ENCODE data around the gene HLA-DMB. TPM values are rescaled to one million over a fixed set of nuclear protein-coding genes. Genes with fewer than 3 reads are reported as not detected.

Gene HLA-DMB
- total and polyA plus RNA-seq, 3 experiments from 2014 or later = 4.3 to 25.6 (median 5.3) TPM

DNA sequence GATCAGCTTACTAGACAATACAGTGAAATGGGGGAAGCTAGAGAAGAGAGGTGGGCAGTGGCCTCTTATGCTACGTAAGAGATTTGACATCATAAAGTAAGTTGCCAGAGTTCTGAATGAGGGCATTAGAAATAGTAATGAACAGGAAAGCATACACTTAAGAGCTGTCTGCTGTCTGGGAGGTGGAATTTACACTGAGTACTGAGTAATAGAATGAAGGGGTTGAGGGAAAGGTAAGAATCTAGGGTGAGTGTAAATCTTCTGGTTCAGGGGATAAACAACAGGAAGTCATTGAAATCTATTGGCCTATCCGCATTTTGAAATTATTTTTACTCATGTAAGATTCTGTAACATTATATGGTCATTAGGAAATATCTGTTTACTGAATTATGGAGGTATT, 35.8 kb downstream of the HLA-DMB start:
- no peak overlapping the region for H3K4me3 ChIP-seq (ENCODE audit: low read length)
- H3K4me1 ChIP-seq (ENCODE audit: insufficient read depth, low read length) = no peaks in the 10 kb centered on the region
- no peaks in the 10 kb centered on the region for H3K9me3 Mint-ChIP-seq

DNA sequence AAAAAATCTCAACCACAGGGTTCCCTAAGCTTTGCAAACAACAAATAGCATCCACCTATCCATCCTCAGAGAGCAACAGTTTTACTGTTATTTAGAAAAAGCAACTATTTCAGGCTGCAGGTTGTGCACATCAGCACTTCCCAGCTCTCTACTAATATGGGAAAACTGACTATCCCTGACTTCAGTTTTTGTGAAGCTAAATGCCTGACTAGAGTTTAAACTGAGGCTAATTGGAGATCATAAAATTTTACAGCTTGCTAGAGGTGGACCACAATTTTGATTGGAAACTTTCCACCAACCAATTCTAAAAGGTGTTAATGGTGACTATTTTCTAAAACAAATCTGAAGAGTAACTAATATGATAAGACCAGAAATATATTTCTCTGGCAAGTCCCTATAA, 36.9 kb downstream of the HLA-DMB start:
- no peak overlapping the region for H3K4me3 Mint-ChIP-seq
- H3K36me3 ChIP-seq (ENCODE audit: insufficient read depth, low read length) = no peaks in the 10 kb centered on the region
- ChIA-PET POLR2A (interaction anchor here (0.9 kb wide), 1 partner anchor 68 kb away, joined by 3 read pairs; no protein-coding TSS in a partner anchor), CTCF (interaction anchor here (1.0 to 2.8 kb wide), 7 partner anchors 8 to 81 kb away, joined by 3 to 20 read pairs (median 3); partner anchors contain the start of genes HLA-DMB and TAP2)
- H3K4me1 ChIP-seq (ENCODE audit: insufficient read depth, low read length) = no peaks in the 10 kb centered on the region
- H3K27ac Mint-ChIP-seq = no peak overlapping the region
- no peaks in the 10 kb centered on the region for H3K9me3 ChIP-seq (ENCODE audit: low read length)
- peaks cover 0 to 7% (median 2%) of the 10 kb centered on the region in 3 donors for H3K36me3 Mint-ChIP-seq
- H3K4me3 ChIP-seq (ENCODE audit: low read length) = no peak overlapping the region
- H3K9me3 Mint-ChIP-seq = no peaks in the 10 kb centered on the region
- H3K27me3 Mint-ChIP-seq = no peaks in the 10 kb centered on the region
- no peak overlapping the region for H3K27ac ChIP-seq (ENCODE audit: low read depth, low read length)
- no peaks in the 10 kb centered on the region for H3K4me1 Mint-ChIP-seq
- no peak for DNase-seq
- no peaks in the 10 kb centered on the region for H3K27me3 ChIP-seq (ENCODE audit: insufficient read depth, low read length, poor library complexity, severe bottlenecking)

More for the DNA sequence above, 35.8 kb downstream of the HLA-DMB start:
- H3K27me3 Mint-ChIP-seq = no peaks in the 10 kb centered on the region
- Histone ChIP-seq H3K9me3 (ENCODE audit: low read length) (no peaks in the 10 kb centered on the region), H3K27ac (ENCODE audit: low read depth, low read length) (no peak overlapping the region), H3K27me3 (ENCODE audit: insufficient read depth, low read length, poor library complexity, severe bottlenecking) (no peaks in the 10 kb centered on the region), H3K36me3 (ENCODE audit: insufficient read depth, low read length) (no peaks in the 10 kb centered on the region)
- H3K27ac Mint-ChIP-seq = peak overlapping the region in 1 of 8 donors; percentile 6
- ChIA-PET CTCF (interaction anchor here (1.0 to 2.8 kb wide), 8 partner anchors 9 to 80 kb away, joined by 3 to 20 read pairs (median 3); partner anchors contain the start of genes HLA-DMB and TAP2), POLR2A (interaction anchor here (0.7 to 0.9 kb wide), 2 partner anchors 13 to 67 kb away, joined by 3 read pairs; no protein-coding TSS in a partner anchor)
- H3K4me1 Mint-ChIP-seq = no peaks in the 10 kb centered on the region
- no peak for DNase-seq
- peaks cover 0 to 7% (median 2%) of the 10 kb centered on the region in 3 donors for H3K36me3 Mint-ChIP-seq
- no peak overlapping the region for H3K4me3 Mint-ChIP-seq

DNA sequence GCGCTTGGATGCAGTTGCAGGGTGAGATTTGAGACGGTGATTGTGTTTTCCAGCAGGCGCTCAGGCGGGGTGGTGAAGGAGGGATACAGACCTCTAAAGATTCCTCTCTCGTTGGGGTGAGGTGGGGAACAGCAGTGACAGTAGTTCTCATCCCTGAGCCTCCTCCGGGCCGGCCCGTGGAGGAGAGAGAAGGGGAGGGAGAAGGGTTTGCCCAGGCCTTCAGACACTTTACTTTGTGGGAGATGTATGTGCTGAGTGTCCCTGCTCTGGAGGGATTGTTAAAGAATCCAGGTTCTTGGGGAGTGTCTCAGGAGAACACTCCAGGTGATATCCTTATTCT, 45.9 kb downstream of the HLA-DMB start:
- H3K4me1 ChIP-seq (ENCODE audit: insufficient read depth, low read length) = peaks cover 29% of the 10 kb centered on the region
- peak overlapping the region; percentile 94 for H3K4me3 ChIP-seq (ENCODE audit: low read length)
- Mint-ChIP-seq H3K9me3 (no peaks in the 10 kb centered on the region), H3K27ac (peak overlapping the region; percentile 85 to 98 (median 96)), H3K4me3 (peak overlapping the region; percentile 97 to 100 (median 99)), H3K36me3 (peaks cover 0 to 9% (median 0%) of the 10 kb centered on the region in 3 donors), H3K4me1 (peaks cover 29 to 46% (median 35%) of the 10 kb centered on the region in 3 donors), H3K27me3 (peaks cover 0 to 1% of the 10 kb centered on the region in 2 donors)
- H3K9me3 ChIP-seq (ENCODE audit: low read length) = no peaks in the 10 kb centered on the region
- no peaks in the 10 kb centered on the region for H3K36me3 ChIP-seq (ENCODE audit: insufficient read depth, low read length)
- ChIA-PET POLR2A (interaction anchor here (0.6 to 2.7 kb wide), 6 partner anchors 49 to 90 kb away, joined by 3 to 55 read pairs (median 5); partner anchors contain the start of gene BRD2), CTCF (interaction anchor here (0.9 to 4.9 kb wide), 11 partner anchors 11 to 90 kb away, joined by 3 to 26 read pairs (median 6); partner anchors contain the start of genes HLA-DMA, TAP1 and TAP2)
- DNase-seq = no peak
- peak overlapping the region; percentile 73 for H3K27ac ChIP-seq (ENCODE audit: low read depth, low read length)
- no peaks in the 10 kb centered on the region for H3K27me3 ChIP-seq (ENCODE audit: insufficient read depth, low read length, poor library complexity, severe bottlenecking)

DNA sequence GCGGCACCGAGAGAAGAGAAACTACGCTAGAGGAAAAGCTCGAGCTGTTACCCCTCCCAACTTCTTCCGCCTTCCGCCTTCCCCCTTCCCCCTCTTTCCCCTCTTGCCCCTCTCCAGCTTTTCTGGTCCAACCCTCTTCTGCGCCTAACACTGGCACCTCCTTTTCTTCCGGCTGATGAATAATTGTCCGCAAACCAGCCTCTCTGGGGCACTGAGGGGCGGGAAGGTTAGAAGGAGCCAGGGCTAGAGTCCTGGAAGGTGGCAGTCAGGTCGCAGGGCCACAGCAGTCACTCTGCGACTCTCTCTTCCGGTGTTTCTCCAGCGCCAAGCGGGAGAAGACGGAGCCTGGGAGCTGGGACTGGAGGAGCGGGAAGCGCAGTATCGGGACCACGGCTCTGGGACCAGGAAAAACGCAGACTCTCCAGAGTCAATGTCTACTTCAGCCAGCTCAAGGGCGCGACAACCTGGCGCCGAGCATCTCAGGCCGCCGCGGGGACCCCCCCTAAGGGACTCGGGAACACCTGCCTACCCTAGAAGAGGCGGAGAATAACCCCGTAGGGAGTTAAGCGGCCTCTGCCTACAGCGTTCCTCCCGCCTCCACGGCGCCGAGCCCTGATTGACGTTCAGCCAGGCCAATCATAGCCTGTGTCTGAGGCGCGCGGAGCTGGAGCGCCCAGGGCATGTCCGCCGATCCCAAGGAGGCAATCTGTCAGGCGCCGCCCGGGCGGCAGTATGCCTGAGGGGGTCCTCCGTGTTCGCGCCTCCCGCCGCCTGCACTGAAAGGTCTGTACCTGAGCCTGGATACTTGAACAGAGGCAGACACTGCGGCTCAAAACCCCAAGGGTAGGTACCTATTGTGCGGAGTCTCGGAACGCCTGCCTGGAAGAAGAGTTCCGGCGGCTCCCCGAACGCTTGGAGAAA, 46.5 kb downstream of the HLA-DMB start:
- Mint-ChIP-seq H3K27ac (peak overlapping the region; percentile 85 to 98 (median 96)), H3K27me3 (peaks cover 0 to 1% of the 10 kb centered on the region in 2 donors), H3K36me3 (peaks cover 0 to 9% (median 0%) of the 10 kb centered on the region in 3 donors), H3K4me3 (peak overlapping the region; percentile 97 to 100 (median 99)), H3K9me3 (no peaks in the 10 kb centered on the region), H3K4me1 (peaks cover 29 to 46% (median 35%) of the 10 kb centered on the region in 3 donors)
- ChIA-PET POLR2A (interaction anchor here (0.6 to 2.7 kb wide), 8 partner anchors 47 to 709 kb away, joined by 3 to 55 read pairs (median 5); partner anchors contain the start of gene BRD2), CTCF (interaction anchor here (0.9 to 4.9 kb wide), 14 partner anchors 10 to 90 kb away, joined by 3 to 26 read pairs (median 4); partner anchors contain the start of genes HLA-DMA, TAP1 and TAP2)
- Histone ChIP-seq H3K27ac (ENCODE audit: low read depth, low read length) (peak overlapping the region; percentile 73), H3K27me3 (ENCODE audit: insufficient read depth, low read length, poor library complexity, severe bottlenecking) (no peaks in the 10 kb centered on the region), H3K4me3 (ENCODE audit: low read length) (peak overlapping the region; percentile 94), H3K4me1 (ENCODE audit: insufficient read depth, low read length) (peaks cover 29% of the 10 kb centered on the region), H3K36me3 (ENCODE audit: insufficient read depth, low read length) (no peaks in the 10 kb centered on the region), H3K9me3 (ENCODE audit: low read length) (no peaks in the 10 kb centered on the region)
- peak; percentile 92 to 96 (median 93) for DNase-seq

DNA sequence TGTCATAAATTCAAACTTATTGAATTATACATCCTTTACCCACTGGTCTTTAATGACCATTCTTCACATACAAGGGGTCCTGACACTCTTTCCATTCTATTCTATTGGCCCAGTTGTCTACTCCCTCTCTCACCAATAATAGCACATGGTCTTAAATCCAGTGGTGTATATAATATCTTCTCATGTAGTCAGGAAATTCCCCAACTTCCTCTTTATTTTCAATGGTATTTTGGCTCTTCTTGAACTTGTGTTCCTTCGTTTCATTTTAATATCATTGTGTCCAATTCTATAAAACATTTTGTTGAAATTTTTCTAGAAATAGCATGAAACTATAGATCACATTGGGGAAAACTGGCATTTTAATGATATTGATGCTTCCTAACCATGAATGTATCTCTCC, 50.0 kb downstream of the HLA-DMB start:
- peaks cover 0 to 9% (median 0%) of the 10 kb centered on the region in 3 donors for H3K36me3 Mint-ChIP-seq
- Histone ChIP-seq H3K9me3 (ENCODE audit: low read length) (no peaks in the 10 kb centered on the region), H3K27ac (ENCODE audit: low read depth, low read length) (no peak overlapping the region), H3K4me1 (ENCODE audit: insufficient read depth, low read length) (peaks cover 14% of the 10 kb centered on the region), H3K36me3 (ENCODE audit: insufficient read depth, low read length) (no peaks in the 10 kb centered on the region), H3K27me3 (ENCODE audit: insufficient read depth, low read length, poor library complexity, severe bottlenecking) (no peaks in the 10 kb centered on the region), H3K4me3 (ENCODE audit: low read length) (no peak overlapping the region)
- no peak overlapping the region for H3K27ac Mint-ChIP-seq
- no peaks in the 10 kb centered on the region for H3K9me3 Mint-ChIP-seq
- CTCF ChIA-PET = interaction anchor here (2.0 kb wide), 1 partner anchor 94 kb away, joined by 8 read pairs; no protein-coding TSS in a partner anchor
- H3K4me3 Mint-ChIP-seq = peak overlapping the region in 1 of 7 donors; percentile 98
- no peak for DNase-seq
- POLR2A ChIA-PET = interaction anchor here (0.5 to 0.6 kb wide), 2 partner anchors 64 to 91 kb away, joined by 3 read pairs; no protein-coding TSS in a partner anchor
- peaks cover 0 to 1% of the 10 kb centered on the region in 2 donors for H3K27me3 Mint-ChIP-seq
- H3K4me1 Mint-ChIP-seq = peaks cover 13 to 22% (median 15%) of the 10 kb centered on the region in 3 donors

DNA sequence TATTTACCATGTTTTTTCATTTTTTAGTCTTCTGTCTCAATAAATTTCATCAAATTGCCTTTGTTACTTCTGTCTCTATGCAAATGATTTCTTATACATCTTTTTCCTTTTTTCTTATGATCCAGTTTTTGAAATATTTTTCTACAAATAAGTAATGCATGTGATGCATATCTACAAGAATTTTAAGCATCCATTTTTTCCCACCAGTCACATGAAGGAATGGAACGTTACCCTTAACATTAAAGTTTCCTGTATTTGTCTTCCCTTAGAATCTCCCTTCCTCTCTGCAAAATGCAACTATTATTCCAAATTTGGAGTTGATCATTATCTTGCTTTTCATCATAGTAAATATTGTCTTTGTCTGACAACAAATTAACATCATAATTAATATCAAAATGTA, 51.3 kb downstream of the HLA-DMB start:
- Mint-ChIP-seq H3K27ac (no peak overlapping the region), H3K4me3 (no peak overlapping the region), H3K9me3 (no peaks in the 10 kb centered on the region), H3K27me3 (no peaks in the 10 kb centered on the region), H3K4me1 (peaks cover 0 to 9% (median 3%) of the 10 kb centered on the region in 3 donors), H3K36me3 (peaks cover 0 to 5% (median 0%) of the 10 kb centered on the region in 3 donors)
- POLR2A ChIA-PET = interaction anchor here (0.8 kb wide), 1 partner anchor 83 kb away, joined by 3 read pairs; no protein-coding TSS in a partner anchor
- H3K36me3 ChIP-seq (ENCODE audit: insufficient read depth, low read length) = no peaks in the 10 kb centered on the region
- no peak overlapping the region for H3K4me3 ChIP-seq (ENCODE audit: low read length)
- no peaks in the 10 kb centered on the region for H3K27me3 ChIP-seq (ENCODE audit: insufficient read depth, low read length, poor library complexity, severe bottlenecking)
- CTCF ChIA-PET = interaction anchor here (1.5 to 2.0 kb wide), 2 partner anchors 51 to 95 kb away, joined by 4 to 8 read pairs; partner anchors contain the start of gene TAP2
- H3K27ac ChIP-seq (ENCODE audit: low read depth, low read length) = no peak overlapping the region
- DNase-seq = no peak
- H3K9me3 ChIP-seq (ENCODE audit: low read length) = no peaks in the 10 kb centered on the region
- peaks cover 6% of the 10 kb centered on the region for H3K4me1 ChIP-seq (ENCODE audit: insufficient read depth, low read length)

DNA sequence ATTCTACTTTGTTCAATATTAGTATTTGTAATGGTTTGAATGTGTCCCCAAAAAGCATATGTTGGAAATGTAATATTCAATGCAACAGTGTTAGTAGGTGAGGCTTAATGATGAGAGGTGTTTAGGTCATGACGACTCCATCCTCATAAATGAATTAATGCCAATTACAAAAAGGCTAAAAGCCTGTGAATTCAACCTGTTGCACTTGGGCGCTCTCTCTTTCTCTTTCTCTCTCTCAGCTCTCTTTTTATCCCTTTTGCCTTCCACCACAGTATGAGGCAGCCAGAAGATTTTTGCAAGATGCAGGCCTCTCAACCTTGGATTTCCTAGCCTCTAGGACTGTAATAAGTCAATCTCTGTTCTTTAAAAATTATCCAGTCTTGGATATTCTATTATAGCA, 52.3 kb downstream of the HLA-DMB start:
- no peaks in the 10 kb centered on the region for H3K36me3 Mint-ChIP-seq
- no peak overlapping the region for H3K27ac ChIP-seq (ENCODE audit: low read depth, low read length)
- no peak for DNase-seq
- no peaks in the 10 kb centered on the region for H3K9me3 Mint-ChIP-seq
- peaks cover 2% of the 10 kb centered on the region for H3K4me1 ChIP-seq (ENCODE audit: insufficient read depth, low read length)
- POLR2A ChIA-PET = interaction anchor here (0.7 kb wide), 1 partner anchor 21 kb away, joined by 4 read pairs; no protein-coding TSS in a partner anchor
- no peaks in the 10 kb centered on the region for H3K36me3 ChIP-seq (ENCODE audit: insufficient read depth, low read length)
- peaks cover 0 to 3% (median under 1%) of the 10 kb centered on the region in 3 donors for H3K4me1 Mint-ChIP-seq
- no peak overlapping the region for H3K27ac Mint-ChIP-seq
- no peak overlapping the region for H3K4me3 ChIP-seq (ENCODE audit: low read length)
- CTCF ChIA-PET = interaction anchor here (1.3 to 2.0 kb wide), 3 partner anchors 65 to 96 kb away, joined by 6 to 9 read pairs (median 8); no protein-coding TSS in a partner anchor
- no peak overlapping the region for H3K4me3 Mint-ChIP-seq
- H3K27me3 ChIP-seq (ENCODE audit: insufficient read depth, low read length, poor library complexity, severe bottlenecking) = no peaks in the 10 kb centered on the region
- no peaks in the 10 kb centered on the region for H3K27me3 Mint-ChIP-seq
- H3K9me3 ChIP-seq (ENCODE audit: low read length) = no peaks in the 10 kb centered on the region
